Measurements from ENCODE around the gene NAGPA.

Gene NAGPA

GRCh38 chr16:5071681-5072333, 38.1 kb upstream of the NAGPA start, which contains the start of gene ALG1:
TSS of gene ALG1 (plus strand) at chr16:5071843. CDS start at chr16:5071850, 7 bp downstream.
- peak within 1 kb of the TSS; percentile 84 for H3K27ac ChIP-seq (ENCODE audit: low read length)
- H3K4me3 ChIP-seq (ENCODE audit: low read length in 2 of 2): peak within 1 kb of the TSS; percentile 73 to 89
- H3K36me3 ChIP-seq (ENCODE audit: control insufficient read depth in 2 of 2, insufficient read depth in 2 of 2, low read length in 2 of 2): peaks cover 0 to 17% of the 10 kb centered on the region in 2 donors
- H3K9ac ChIP-seq (ENCODE audit: low read length in 2 of 2): peak within 1 kb of the TSS; percentile 18 to 75
- H3K27me3 ChIP-seq (ENCODE audit: control insufficient read depth in 1 of 2, insufficient read depth in 2 of 2, low read length in 2 of 2): no peaks in the 10 kb centered on the region
- no peaks in the 10 kb centered on the region for H3K9me3 ChIP-seq (ENCODE audit: control insufficient read depth in 2 of 2, low read length in 2 of 2)
- peaks cover 17% of the 10 kb centered on the region for H3K4me1 ChIP-seq (ENCODE audit: control insufficient read depth, insufficient read depth, low read length)

GRCh38 chr16:5071341-5071680, 37.6 kb upstream of the NAGPA start:
- H3K4me1 ChIP-seq (ENCODE audit: control insufficient read depth, insufficient read depth, low read length): peaks cover 17% of the 10 kb centered on the region
- H3K27me3 ChIP-seq (ENCODE audit: control insufficient read depth in 1 of 2, insufficient read depth in 2 of 2, low read length in 2 of 2): no peaks in the 10 kb centered on the region
- H3K4me3 ChIP-seq (ENCODE audit: low read length in 2 of 2): peak overlapping the region; percentile 73 to 89
- H3K36me3 ChIP-seq (ENCODE audit: control insufficient read depth in 2 of 2, insufficient read depth in 2 of 2, low read length in 2 of 2): peaks cover 0 to 14% of the 10 kb centered on the region in 2 donors
- no peaks in the 10 kb centered on the region for H3K9me3 ChIP-seq (ENCODE audit: control insufficient read depth in 2 of 2, low read length in 2 of 2)
- H3K9ac ChIP-seq (ENCODE audit: low read length in 2 of 2): peak overlapping the region; percentile 18 to 75
- H3K27ac ChIP-seq (ENCODE audit: low read length): peak overlapping the region; percentile 84

GRCh38 chr16:5070431-5071186, 36.9 kb upstream of the NAGPA start:
- Histone ChIP-seq H3K36me3 (ENCODE audit: control insufficient read depth in 2 of 2, insufficient read depth in 2 of 2, low read length in 2 of 2) (peaks cover 0 to 7% of the 10 kb centered on the region in 2 donors), H3K9ac (ENCODE audit: low read length in 2 of 2) (peak overlapping the region; percentile 18 to 75), H3K4me3 (ENCODE audit: low read length in 2 of 2) (peak overlapping the region in 1 of 2 donors; percentile 89), H3K4me1 (ENCODE audit: control insufficient read depth, insufficient read depth, low read length) (peaks cover 17% of the 10 kb centered on the region), H3K9me3 (ENCODE audit: control insufficient read depth in 2 of 2, low read length in 2 of 2) (no peaks in the 10 kb centered on the region), H3K27me3 (ENCODE audit: control insufficient read depth in 1 of 2, insufficient read depth in 2 of 2, low read length in 2 of 2) (no peaks in the 10 kb centered on the region), H3K27ac (ENCODE audit: low read length) (peak overlapping the region; percentile 84)

GRCh38 chr16:5069854-5070253, 36.1 kb upstream of the NAGPA start:
- H3K9ac ChIP-seq (ENCODE audit: low read length in 2 of 2): no peak overlapping the region
- no peaks in the 10 kb centered on the region for H3K9me3 ChIP-seq (ENCODE audit: control insufficient read depth in 2 of 2, low read length in 2 of 2)
- no peak overlapping the region for H3K27ac ChIP-seq (ENCODE audit: low read length)
- peaks cover 17% of the 10 kb centered on the region for H3K4me1 ChIP-seq (ENCODE audit: control insufficient read depth, insufficient read depth, low read length)
- H3K4me3 ChIP-seq (ENCODE audit: low read length in 2 of 2): no peak overlapping the region
- H3K27me3 ChIP-seq (ENCODE audit: control insufficient read depth in 1 of 2, insufficient read depth in 2 of 2, low read length in 2 of 2): no peaks in the 10 kb centered on the region
- H3K36me3 ChIP-seq (ENCODE audit: control insufficient read depth in 2 of 2, insufficient read depth in 2 of 2, low read length in 2 of 2): peaks cover 0 to 2% of the 10 kb centered on the region in 2 donors

- H3K4me3 ChIP-seq (ENCODE audit: low read length in 2 of 2): no peak overlapping the region
- peaks cover 17% of the 10 kb centered on the region for H3K4me1 ChIP-seq (ENCODE audit: control insufficient read depth, insufficient read depth, low read length)
- H3K27ac ChIP-seq (ENCODE audit: low read length): no peak overlapping the region
- no peaks in the 10 kb centered on the region for H3K9me3 ChIP-seq (ENCODE audit: control insufficient read depth in 2 of 2, low read length in 2 of 2)
- H3K9ac ChIP-seq (ENCODE audit: low read length in 2 of 2): no peak overlapping the region
- H3K36me3 ChIP-seq (ENCODE audit: control insufficient read depth in 2 of 2, insufficient read depth in 2 of 2, low read length in 2 of 2): no peaks in the 10 kb centered on the region
- no peaks in the 10 kb centered on the region for H3K27me3 ChIP-seq (ENCODE audit: control insufficient read depth in 1 of 2, insufficient read depth in 2 of 2, low read length in 2 of 2)
These were observed 35.3 kb upstream of the NAGPA start for GRCh38 chr16:5069048-5069447.

- Histone ChIP-seq H3K9ac (ENCODE audit: low read length in 2 of 2) (no peak overlapping the region), H3K27ac (ENCODE audit: low read length) (no peak overlapping the region)
These were observed 32.8 kb upstream of the NAGPA start for GRCh38 chr16:5066511-5066910.

GRCh38 chr16:5065813-5066212, 32.1 kb upstream of the NAGPA start, which contains the start of gene C16orf89:
TSS of gene C16orf89 (minus strand) at chr16:5065956. CDS start at chr16:5065908, 48 bp downstream.
- Histone ChIP-seq H3K36me3 (ENCODE audit: control insufficient read depth in 2 of 2, insufficient read depth in 2 of 2, low read length in 2 of 2) (no peaks in the 10 kb centered on the region), H3K9ac (ENCODE audit: low read length in 2 of 2) (no peak within 1 kb of the TSS), H3K4me1 (ENCODE audit: control insufficient read depth, insufficient read depth, low read length) (peaks cover 1% of the 10 kb centered on the region), H3K27ac (ENCODE audit: low read length) (no peak within 1 kb of the TSS), H3K4me3 (ENCODE audit: low read length in 2 of 2) (peak within 1 kb of the TSS in 1 of 2 donors; percentile 52), H3K27me3 (ENCODE audit: control insufficient read depth in 1 of 2, insufficient read depth in 2 of 2, low read length in 2 of 2) (no peaks in the 10 kb centered on the region), H3K9me3 (ENCODE audit: control insufficient read depth in 2 of 2, low read length in 2 of 2) (no peaks in the 10 kb centered on the region)

More at GRCh38 chr16:5066511-5066910, 32.8 kb upstream of the NAGPA start:
- Histone ChIP-seq H3K9me3 (ENCODE audit: control insufficient read depth in 2 of 2, low read length in 2 of 2) (no peaks in the 10 kb centered on the region), H3K4me1 (ENCODE audit: control insufficient read depth, insufficient read depth, low read length) (peaks cover 7% of the 10 kb centered on the region), H3K27me3 (ENCODE audit: control insufficient read depth in 1 of 2, insufficient read depth in 2 of 2, low read length in 2 of 2) (no peaks in the 10 kb centered on the region), H3K4me3 (ENCODE audit: low read length in 2 of 2) (no peak overlapping the region), H3K36me3 (ENCODE audit: control insufficient read depth in 2 of 2, insufficient read depth in 2 of 2, low read length in 2 of 2) (no peaks in the 10 kb centered on the region)

- H3K27me3 ChIP-seq (ENCODE audit: control insufficient read depth in 1 of 2, insufficient read depth in 2 of 2, low read length in 2 of 2): no peaks in the 10 kb centered on the region
- H3K9me3 ChIP-seq (ENCODE audit: control insufficient read depth in 2 of 2, low read length in 2 of 2): no peaks in the 10 kb centered on the region
- H3K4me1 ChIP-seq (ENCODE audit: control insufficient read depth, insufficient read depth, low read length): no peaks in the 10 kb centered on the region
- no peak overlapping the region for H3K9ac ChIP-seq (ENCODE audit: low read length in 2 of 2)
- H3K36me3 ChIP-seq (ENCODE audit: control insufficient read depth in 2 of 2, insufficient read depth in 2 of 2, low read length in 2 of 2): no peaks in the 10 kb centered on the region
- H3K4me3 ChIP-seq (ENCODE audit: low read length in 2 of 2): peak overlapping the region in 1 of 2 donors; percentile 52
- no peak overlapping the region for H3K27ac ChIP-seq (ENCODE audit: low read length)
These were observed 31.6 kb upstream of the NAGPA start for GRCh38 chr16:5065326-5065725.

GRCh38 chr16:5064915-5065314, 31.2 kb upstream of the NAGPA start:
- no peak overlapping the region for H3K27ac ChIP-seq (ENCODE audit: low read length)
- no peaks in the 10 kb centered on the region for H3K36me3 ChIP-seq (ENCODE audit: control insufficient read depth in 2 of 2, insufficient read depth in 2 of 2, low read length in 2 of 2)
- H3K4me3 ChIP-seq (ENCODE audit: low read length in 2 of 2): peak overlapping the region in 1 of 2 donors; percentile 52
- H3K27me3 ChIP-seq (ENCODE audit: control insufficient read depth in 1 of 2, insufficient read depth in 2 of 2, low read length in 2 of 2): peaks cover 0 to 2% of the 10 kb centered on the region in 2 donors
- H3K9ac ChIP-seq (ENCODE audit: low read length in 2 of 2): no peak overlapping the region
- H3K9me3 ChIP-seq (ENCODE audit: control insufficient read depth in 2 of 2, low read length in 2 of 2): no peaks in the 10 kb centered on the region
- H3K4me1 ChIP-seq (ENCODE audit: control insufficient read depth, insufficient read depth, low read length): no peaks in the 10 kb centered on the region

- no peaks in the 10 kb centered on the region for H3K9me3 ChIP-seq (ENCODE audit: control insufficient read depth in 2 of 2, low read length in 2 of 2)
- no peaks in the 10 kb centered on the region for H3K4me1 ChIP-seq (ENCODE audit: control insufficient read depth, insufficient read depth, low read length)
- H3K27me3 ChIP-seq (ENCODE audit: control insufficient read depth in 1 of 2, insufficient read depth in 2 of 2, low read length in 2 of 2): peaks cover 0 to 2% of the 10 kb centered on the region in 2 donors
- no peak overlapping the region for H3K4me3 ChIP-seq (ENCODE audit: low read length in 2 of 2)
- no peaks in the 10 kb centered on the region for H3K36me3 ChIP-seq (ENCODE audit: control insufficient read depth in 2 of 2, insufficient read depth in 2 of 2, low read length in 2 of 2)
- H3K9ac ChIP-seq (ENCODE audit: low read length in 2 of 2): no peak overlapping the region
- no peak overlapping the region for H3K27ac ChIP-seq (ENCODE audit: low read length)
These were observed 29.3 kb upstream of the NAGPA start for GRCh38 chr16:5062790-5063765.

Data from stomach smooth muscle (tissue), 2 donors.